OCI-LY3 (cell line): ENCODE measurements around the gene MPC1L.

Source experiments
- H2AFZ ChIP-seq: fragments of 200-600, 300-600 bp; shearing (Covaris generic); 2 replicates; pipeline ENCODE4 v1.6.0; 2014; ENCODE audit warnings: antibody characterized with exemption, low read depth, low read length
- H3K27ac ChIP-seq: fragments of 200-600, 300-600 bp; sonication (generic); 2 replicates; pipeline ENCODE4 v1.5.1; 2014; ENCODE audit warnings: mild to moderate bottlenecking, low read length, moderate library complexity, mixed read lengths
- H3K27me3 ChIP-seq: fragments of 200-600, 300-600 bp; sonication (generic); 2 replicates; pipeline ENCODE4 v1.6.1; 2014; ENCODE audit warnings: low read depth, low read length, mixed read lengths
- H3K36me3 ChIP-seq: fragments of 200-600, 300-600 bp; sonication (generic); replicated peaks from 2 replicates; pipeline ENCODE3; 2014; ENCODE audit warnings: low read depth, low read length, mixed read lengths
- H3K4me1 ChIP-seq: fragments of 300-600, 200-600 bp; sonication (generic); 2 replicates; pipeline ENCODE4 v1.6.1; 2014; ENCODE audit warnings: low read length, mixed read lengths
- H3K4me2 ChIP-seq: fragments of 200-600, 300-600 bp; sonication (generic); 2 replicates; pipeline ENCODE4 v1.6.1; 2014; ENCODE audit warnings: low read length, mixed read lengths
- H3K4me3 ChIP-seq: fragments of 300-600, 200-600 bp; sonication (generic); 2 replicates; pipeline ENCODE4 v1.5.1; 2014; ENCODE audit warnings: antibody characterized with exemption, mild to moderate bottlenecking, low read length, moderate library complexity
- H3K79me2 ChIP-seq: fragments of 300-600, 200-600 bp; shearing (Covaris generic); 2 replicates; pipeline ENCODE4 v1.6.1; 2014; ENCODE audit warnings: mild to moderate bottlenecking, low read length, mixed read lengths
- H3K9ac ChIP-seq: fragments of 300-600, 200-600 bp; shearing (Covaris generic); 2 replicates; pipeline ENCODE4 v1.6.0; 2014; ENCODE audit warnings: mild to moderate bottlenecking, low read length, moderate library complexity
- H3K9me3 ChIP-seq: fragments of 200-600, 300-600 bp; shearing (Covaris generic); 2 replicates; pipeline ENCODE4 v1.6.1; 2014; ENCODE audit warnings: low read length, mixed read lengths; ENCODE audit not compliant: insufficient read depth
- H4K20me1 ChIP-seq: fragments of 200-600, 300-600 bp; sonication (generic); 2 replicates; pipeline ENCODE4 v1.6.1; 2016; ENCODE audit warnings: low read length, mixed read lengths; ENCODE audit not compliant: insufficient read depth
- CTCF ChIP-seq: fragments of 200-600, 300-600 bp; sonication (generic); IDR thresholded peaks from 2 replicates; pipeline ENCODE4 v1.5.1; 2014; ENCODE audit warnings: antibody characterized with exemption, low read length, low read depth
- EZH2phosphoT487 ChIP-seq: fragments of 200-600 bp; shearing (Covaris generic); IDR thresholded peaks from 2 replicates; pipeline ENCODE4 v1.6.1; 2018; ENCODE audit warnings: antibody characterized with exemption, mixed run types, low read depth

Gene MPC1L

GRCh38 chrX:40578039-40578695 lies 45.1 kb upstream of the MPC1L start:
- Histone ChIP-seq H3K4me2 (no peak overlapping the region), H3K79me2 (peaks cover 23% of the 10 kb centered on the region), H3K9ac (no peak overlapping the region), H3K27ac (no peak overlapping the region), H3K4me3 (no peak overlapping the region), H3K36me3 (no peaks in the 10 kb centered on the region), H3K4me1 (peaks cover 13% of the 10 kb centered on the region), H3K27me3 (no peaks in the 10 kb centered on the region), H2AFZ (no peak overlapping the region), H3K9me3 (no peaks in the 10 kb centered on the region), H4K20me1 (peaks cover 4% of the 10 kb centered on the region; the same call in 1 of the 2 replicates)
- TF ChIP-seq CTCF: no peak
- no peak for TF ChIP-seq EZH2phosphoT487

DNA sequence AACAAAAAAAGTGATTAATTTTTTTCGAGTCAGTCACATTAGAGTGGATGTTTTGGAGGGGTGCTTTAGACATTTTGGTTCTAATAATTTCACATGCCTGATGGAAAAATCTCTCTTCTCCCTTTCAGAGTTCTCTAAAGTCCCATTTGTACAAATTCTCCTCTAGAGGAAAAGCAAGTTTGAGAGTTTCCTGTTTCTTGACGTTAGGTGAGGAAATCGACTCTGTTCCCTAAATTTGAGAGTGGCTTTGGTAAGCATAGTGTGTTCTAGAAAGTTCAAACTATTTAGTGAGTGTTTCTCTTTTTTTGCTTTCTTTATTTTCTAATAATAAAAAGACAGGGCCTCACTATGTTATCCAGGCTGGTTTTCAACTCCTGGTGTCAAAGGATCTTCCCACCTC lies 44.1 kb upstream of the MPC1L start:
- Histone ChIP-seq H3K4me2 (no peak overlapping the region), H3K27ac (no peak overlapping the region), H3K36me3 (no peaks in the 10 kb centered on the region)

DNA sequence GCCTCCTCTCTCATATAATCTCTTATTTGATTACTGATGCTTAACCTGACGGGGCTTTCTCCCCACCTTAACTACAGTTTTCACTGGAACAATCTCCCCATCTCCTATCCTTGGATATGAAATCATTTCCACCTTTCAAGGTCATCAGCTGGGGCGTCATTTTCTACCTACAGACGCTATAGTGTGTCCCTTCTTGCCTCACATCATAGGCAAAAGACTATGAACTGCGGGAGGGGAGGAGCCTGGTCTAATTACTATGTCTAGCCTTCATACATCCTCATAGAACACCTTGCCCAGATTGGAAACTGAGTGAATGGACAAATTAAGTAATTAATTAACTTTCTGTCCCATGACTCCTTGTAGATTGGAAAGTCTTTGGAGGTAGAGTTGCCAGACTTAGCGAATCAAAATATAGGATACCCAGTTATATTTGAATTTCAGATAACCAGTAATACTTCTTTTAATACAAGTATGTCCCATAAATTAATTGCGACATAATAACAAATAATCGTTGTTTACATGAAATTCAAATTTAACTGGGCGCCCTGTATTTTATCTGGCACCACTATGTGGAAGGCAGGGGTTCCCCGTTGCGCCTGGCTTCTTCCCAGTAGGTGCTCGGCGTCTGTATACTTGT lies 43.2 kb upstream of the MPC1L start:
- H3K9ac ChIP-seq: peak overlapping the region; percentile 55
- H3K79me2 ChIP-seq: peaks cover 32% of the 10 kb centered on the region
- peak overlapping the region; percentile 18 for H2AFZ ChIP-seq
- no peaks in the 10 kb centered on the region for H3K9me3 ChIP-seq
- H3K27me3 ChIP-seq: no peaks in the 10 kb centered on the region
- no peak for TF ChIP-seq EZH2phosphoT487
- H4K20me1 ChIP-seq: peaks cover 4% of the 10 kb centered on the region; the same call in 1 of the 2 replicates
- peaks cover 9% of the 10 kb centered on the region for H3K4me1 ChIP-seq
- H3K4me2 ChIP-seq: peak overlapping the region; percentile 83
- peak overlapping the region; percentile 83 for H3K4me3 ChIP-seq
- peak overlapping the region; percentile 46 for H3K27ac ChIP-seq
- H3K36me3 ChIP-seq: no peaks in the 10 kb centered on the region

More for the DNA sequence above, 44.1 kb upstream of the MPC1L start:
- H3K9me3 ChIP-seq: no peaks in the 10 kb centered on the region
- H4K20me1 ChIP-seq: peaks cover 4% of the 10 kb centered on the region; the same call in 1 of the 2 replicates
- H2AFZ ChIP-seq: no peak overlapping the region
- H3K9ac ChIP-seq: no peak overlapping the region
- H3K27me3 ChIP-seq: no peaks in the 10 kb centered on the region
- H3K4me3 ChIP-seq: no peak overlapping the region
- H3K4me1 ChIP-seq: peaks cover 9% of the 10 kb centered on the region
- H3K79me2 ChIP-seq: peaks cover 32% of the 10 kb centered on the region
- TF ChIP-seq CTCF (no peak), EZH2phosphoT487 (no peak)

- H3K4me1 ChIP-seq: peaks cover 9% of the 10 kb centered on the region
- H3K36me3 ChIP-seq: no peaks in the 10 kb centered on the region
- H3K27me3 ChIP-seq: no peaks in the 10 kb centered on the region
- peak within 1 kb of the TSS; percentile 18 for H2AFZ ChIP-seq
- H3K79me2 ChIP-seq: peaks cover 32% of the 10 kb centered on the region
- TF ChIP-seq CTCF: no peak
- no peak for TF ChIP-seq EZH2phosphoT487
- H3K27ac ChIP-seq: peak within 1 kb of the TSS; percentile 46
- H3K4me3 ChIP-seq: peak within 1 kb of the TSS; percentile 83
- peak within 1 kb of the TSS; percentile 55 for H3K9ac ChIP-seq
- H4K20me1 ChIP-seq: peaks cover 4% of the 10 kb centered on the region; the same call in 1 of the 2 replicates
- peak within 1 kb of the TSS; percentile 93 for H3K4me2 ChIP-seq
- H3K9me3 ChIP-seq: no peaks in the 10 kb centered on the region
Observed at GRCh38 chrX:40580537-40581335, 42.5 kb upstream of the MPC1L start, which contains the start of gene ATP6AP2. Gene ATP6AP2, plus strand, starts transcription at chrX:40580970. Its CDS starts 96 bp downstream, at chrX:40581066.
